ENCODE results near the gene PTGDS. TPM values are rescaled to one million over a fixed set of nuclear protein-coding genes. Genes with fewer than 3 reads are reported as not detected.
A peak's percentile ranks its signal among the peaks of the same experiment; 100 is the strongest.

Gene PTGDS
- total and polyA plus RNA-seq, 9 of the 15 experiments (the other 6 are each of a cell fraction or from before 2014, with no cell fraction given) = 0.46 to 7.1 (median 2.0) TPM

DNA sequence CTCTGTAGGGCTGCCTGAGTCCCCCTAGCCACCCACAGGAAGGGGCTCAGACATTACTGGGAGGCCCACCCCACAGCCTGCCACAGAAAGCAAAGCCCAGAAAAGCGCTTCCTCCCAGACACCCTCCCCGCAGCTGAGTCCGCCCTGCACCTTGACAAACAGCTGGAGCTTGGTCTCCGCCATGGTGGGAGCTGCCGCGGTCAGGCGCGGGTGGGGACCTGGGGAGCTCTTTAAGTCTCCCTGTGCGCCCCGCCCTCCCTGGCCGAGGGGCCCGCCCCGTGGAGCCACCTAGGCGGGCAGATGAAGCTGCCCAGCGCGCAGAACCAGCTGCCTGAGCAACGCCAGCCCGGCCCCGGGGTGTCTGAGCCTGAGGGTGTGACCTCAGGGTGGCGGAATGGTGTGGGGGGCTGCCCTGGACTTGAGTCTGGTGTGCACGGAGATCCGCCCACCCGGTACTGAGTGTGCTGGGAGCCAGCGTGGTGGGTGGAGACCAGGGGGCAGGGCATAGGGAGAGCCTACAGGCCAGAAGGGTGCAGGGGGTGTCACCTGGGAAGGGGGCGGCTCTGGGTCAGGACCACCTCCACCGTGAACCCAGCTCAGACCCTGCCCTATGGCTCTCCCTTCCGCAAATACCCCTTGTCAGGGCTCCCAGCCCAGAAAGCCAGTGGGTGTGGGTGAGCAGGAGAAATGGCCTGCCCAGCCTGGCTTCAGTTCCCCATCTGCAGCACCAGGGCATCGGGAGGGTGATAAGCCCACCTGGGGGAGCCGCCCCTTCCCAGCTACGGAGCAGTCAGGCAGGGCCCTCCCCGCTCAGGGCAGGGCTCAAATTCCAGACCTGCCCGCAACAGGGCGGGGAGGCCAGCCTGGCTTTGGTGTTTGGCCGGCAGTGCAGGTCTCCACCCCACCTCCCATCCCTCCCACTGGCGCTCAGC, 19.3 kb downstream of the PTGDS start, which contains the start of gene CLIC3 (continued):
- TF ChIP-seq ZNF174 (CRISPR knock-in tag; IDR thresholded peaks at IDR 0.05) = no peak
- TF ChIP-seq TAF7 (tag; IDR thresholded peaks at IDR 0.05) = no peak
- no peak for TF ChIP-seq ZNF445 (CRISPR knock-in tag; IDR thresholded peaks at IDR 0.05; ENCODE audit: low read depth)
- no peak for TF ChIP-seq CBFB (CRISPR knock-in tag; IDR thresholded peaks at IDR 0.05)
- TF ChIP-seq, protein P1, sequence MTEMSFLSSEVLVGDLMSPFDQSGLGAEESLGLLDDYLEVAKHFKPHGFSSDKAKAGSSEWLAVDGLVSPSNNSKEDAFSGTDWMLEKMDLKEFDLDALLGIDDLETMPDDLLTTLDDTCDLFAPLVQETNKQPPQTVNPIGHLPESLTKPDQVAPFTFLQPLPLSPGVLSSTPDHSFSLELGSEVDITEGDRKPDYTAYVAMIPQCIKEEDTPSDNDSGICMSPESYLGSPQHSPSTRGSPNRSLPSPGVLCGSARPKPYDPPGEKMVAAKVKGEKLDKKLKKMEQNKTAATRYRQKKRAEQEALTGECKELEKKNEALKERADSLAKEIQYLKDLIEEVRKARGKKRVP (CRISPR knock-in tag; IDR thresholded peaks at IDR 0.05) = no peak
- TF ChIP-seq ESRRB (CRISPR knock-in tag; IDR thresholded peaks at IDR 0.05; ENCODE audit: borderline replicate concordance) = no peak
- TF ChIP-seq YY1 (IDR thresholded peaks at IDR 0.05; ENCODE audit: borderline replicate concordance in 1 of 3, control insufficient read depth in 1 of 3, extremely low read depth in 1 of 3, insufficient read depth in 3 of 3, insufficient read length in 1 of 3, insufficient replicate concordance in 2 of 3, low read depth in 1 of 3, low read length in 2 of 3) = peak in 2 of 3 experiments; percentile 56 to 62
- no peak for TF ChIP-seq XRCC5 (IDR thresholded peaks at IDR 0.05; ENCODE audit: low read depth, low read length)
- TF ChIP-seq POLR2H (tag; IDR thresholded peaks at IDR 0.05; ENCODE audit: low read depth) = no peak
- TF ChIP-seq, protein P2, sequence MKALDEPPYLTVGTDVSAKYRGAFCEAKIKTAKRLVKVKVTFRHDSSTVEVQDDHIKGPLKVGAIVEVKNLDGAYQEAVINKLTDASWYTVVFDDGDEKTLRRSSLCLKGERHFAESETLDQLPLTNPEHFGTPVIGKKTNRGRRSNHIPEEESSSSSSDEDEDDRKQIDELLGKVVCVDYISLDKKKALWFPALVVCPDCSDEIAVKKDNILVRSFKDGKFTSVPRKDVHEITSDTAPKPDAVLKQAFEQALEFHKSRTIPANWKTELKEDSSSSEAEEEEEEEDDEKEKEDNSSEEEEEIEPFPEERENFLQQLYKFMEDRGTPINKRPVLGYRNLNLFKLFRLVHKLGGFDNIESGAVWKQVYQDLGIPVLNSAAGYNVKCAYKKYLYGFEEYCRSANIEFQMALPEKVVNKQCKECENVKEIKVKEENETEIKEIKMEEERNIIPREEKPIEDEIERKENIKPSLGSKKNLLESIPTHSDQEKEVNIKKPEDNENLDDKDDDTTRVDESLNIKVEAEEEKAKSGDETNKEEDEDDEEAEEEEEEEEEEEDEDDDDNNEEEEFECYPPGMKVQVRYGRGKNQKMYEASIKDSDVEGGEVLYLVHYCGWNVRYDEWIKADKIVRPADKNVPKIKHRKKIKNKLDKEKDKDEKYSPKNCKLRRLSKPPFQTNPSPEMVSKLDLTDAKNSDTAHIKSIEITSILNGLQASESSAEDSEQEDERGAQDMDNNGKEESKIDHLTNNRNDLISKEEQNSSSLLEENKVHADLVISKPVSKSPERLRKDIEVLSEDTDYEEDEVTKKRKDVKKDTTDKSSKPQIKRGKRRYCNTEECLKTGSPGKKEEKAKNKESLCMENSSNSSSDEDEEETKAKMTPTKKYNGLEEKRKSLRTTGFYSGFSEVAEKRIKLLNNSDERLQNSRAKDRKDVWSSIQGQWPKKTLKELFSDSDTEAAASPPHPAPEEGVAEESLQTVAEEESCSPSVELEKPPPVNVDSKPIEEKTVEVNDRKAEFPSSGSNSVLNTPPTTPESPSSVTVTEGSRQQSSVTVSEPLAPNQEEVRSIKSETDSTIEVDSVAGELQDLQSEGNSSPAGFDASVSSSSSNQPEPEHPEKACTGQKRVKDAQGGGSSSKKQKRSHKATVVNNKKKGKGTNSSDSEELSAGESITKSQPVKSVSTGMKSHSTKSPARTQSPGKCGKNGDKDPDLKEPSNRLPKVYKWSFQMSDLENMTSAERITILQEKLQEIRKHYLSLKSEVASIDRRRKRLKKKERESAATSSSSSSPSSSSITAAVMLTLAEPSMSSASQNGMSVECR (CRISPR knock-in tag; IDR thresholded peaks at IDR 0.05) = peak; percentile 72
- TF ChIP-seq, protein P3, sequence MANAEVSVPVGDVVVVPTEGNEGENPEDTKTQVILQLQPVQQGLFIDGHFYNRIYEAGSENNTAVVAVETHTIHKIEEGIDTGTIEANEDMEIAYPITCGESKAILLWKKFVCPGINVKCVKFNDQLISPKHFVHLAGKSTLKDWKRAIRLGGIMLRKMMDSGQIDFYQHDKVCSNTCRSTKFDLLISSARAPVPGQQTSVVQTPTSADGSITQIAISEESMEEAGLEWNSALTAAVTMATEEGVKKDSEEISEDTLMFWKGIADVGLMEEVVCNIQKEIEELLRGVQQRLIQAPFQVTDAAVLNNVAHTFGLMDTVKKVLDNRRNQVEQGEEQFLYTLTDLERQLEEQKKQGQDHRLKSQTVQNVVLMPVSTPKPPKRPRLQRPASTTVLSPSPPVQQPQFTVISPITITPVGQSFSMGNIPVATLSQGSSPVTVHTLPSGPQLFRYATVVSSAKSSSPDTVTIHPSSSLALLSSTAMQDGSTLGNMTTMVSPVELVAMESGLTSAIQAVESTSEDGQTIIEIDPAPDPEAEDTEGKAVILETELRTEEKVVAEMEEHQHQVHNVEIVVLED (CRISPR knock-in tag; IDR thresholded peaks at IDR 0.05) = no peak
- 0 out of 2 replicates have a peak, but pooled peaks have one; percentile 17 for TF ChIP-seq ATF7 (IDR thresholded peaks at IDR 0.05)
- no peak for TF ChIP-seq HIVEP1 (CRISPR knock-in tag; IDR thresholded peaks at IDR 0.05)
- TF ChIP-seq FOXP1 (CRISPR knock-in tag; IDR thresholded peaks at IDR 0.05) = no peak
- TF ChIP-seq, protein P4, sequence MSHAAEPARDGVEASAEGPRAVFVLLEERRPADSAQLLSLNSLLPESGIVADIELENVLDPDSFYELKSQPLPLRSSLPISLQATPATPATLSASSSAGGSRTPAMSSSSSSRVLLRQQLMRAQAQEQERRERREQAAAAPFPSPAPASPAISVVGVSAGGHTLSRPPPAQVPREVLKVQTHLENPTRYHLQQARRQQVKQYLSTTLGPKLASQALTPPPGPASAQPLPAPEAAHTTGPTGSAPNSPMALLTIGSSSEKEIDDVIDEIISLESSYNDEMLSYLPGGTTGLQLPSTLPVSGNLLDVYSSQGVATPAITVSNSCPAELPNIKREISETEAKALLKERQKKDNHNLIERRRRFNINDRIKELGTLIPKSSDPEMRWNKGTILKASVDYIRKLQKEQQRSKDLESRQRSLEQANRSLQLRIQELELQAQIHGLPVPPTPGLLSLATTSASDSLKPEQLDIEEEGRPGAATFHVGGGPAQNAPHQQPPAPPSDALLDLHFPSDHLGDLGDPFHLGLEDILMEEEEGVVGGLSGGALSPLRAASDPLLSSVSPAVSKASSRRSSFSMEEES (CRISPR knock-in tag; IDR thresholded peaks at IDR 0.05) = no peak
- TF ChIP-seq RAD21 (CRISPR knock-in tag; conservative IDR thresholded peaks at IDR 0.05 in 1 of 2, IDR thresholded peaks at IDR 0.05 in 1 of 2) = no peak
- TF ChIP-seq POLR3A (IDR thresholded peaks at IDR 0.05; ENCODE audit: borderline replicate concordance, extremely low read depth, insufficient read depth, insufficient read length) = no peak
